GM19099 (cell line): ENCODE measurements around the gene FUT8.

Source experiments
- POLR2A ChIP-seq: IDR thresholded peaks from 3 replicates; pipeline ENCODE4 v1.6.1; 2011; ENCODE audit warnings: low read depth; ENCODE audit not compliant: insufficient read length; ENCODE audit errors: extremely low read depth

Gene FUT8

GRCh38 chr14:65469903-65470302 is 57.4 kb downstream of the FUT8 start:
- TF ChIP-seq POLR2A: no peak

DNA sequence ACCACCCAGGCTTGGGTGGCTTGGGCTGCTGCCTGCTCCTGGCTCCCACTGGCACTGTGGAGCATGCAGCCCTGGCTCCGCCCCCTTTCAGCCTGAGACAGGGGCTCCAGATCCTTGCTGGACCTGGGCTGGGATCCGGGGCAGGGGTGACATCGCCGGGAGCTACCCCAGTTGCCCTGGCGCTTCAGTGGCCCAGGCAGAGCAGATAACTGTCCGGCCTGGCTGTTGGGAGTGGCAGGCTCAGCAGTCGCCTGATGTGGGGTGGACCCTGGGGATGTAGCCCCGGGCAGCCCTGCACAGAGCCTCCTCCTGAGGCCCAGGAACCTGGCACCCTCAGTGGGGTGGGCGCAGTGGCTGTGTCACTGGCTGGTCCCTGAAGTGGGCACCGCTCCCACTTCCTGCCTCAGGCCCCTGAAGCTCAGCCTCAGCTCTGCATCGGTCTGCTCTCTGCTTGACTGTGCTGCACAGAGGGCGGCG is 57.9 kb downstream of the FUT8 start:
- TF ChIP-seq POLR2A: no peak

GRCh38 chr14:65471038-65471878 is 58.7 kb downstream of the FUT8 start:
- no peak for TF ChIP-seq POLR2A

GRCh38 chr14:65472189-65472588 is 59.7 kb downstream of the FUT8 start:
- no peak for TF ChIP-seq POLR2A

- TF ChIP-seq POLR2A: peak; percentile 10
These were observed 63.9 kb downstream of the FUT8 start for GRCh38 chr14:65476273-65476941.

- TF ChIP-seq POLR2A: no peak
These were observed 64.4 kb downstream of the FUT8 start for GRCh38 chr14:65476942-65477318.

- no peak for TF ChIP-seq POLR2A
These were observed 65.5 kb downstream of the FUT8 start for GRCh38 chr14:65478017-65478416.

GRCh38 chr14:65478596-65478995 is 66.1 kb downstream of the FUT8 start:
- no peak for TF ChIP-seq POLR2A

DNA sequence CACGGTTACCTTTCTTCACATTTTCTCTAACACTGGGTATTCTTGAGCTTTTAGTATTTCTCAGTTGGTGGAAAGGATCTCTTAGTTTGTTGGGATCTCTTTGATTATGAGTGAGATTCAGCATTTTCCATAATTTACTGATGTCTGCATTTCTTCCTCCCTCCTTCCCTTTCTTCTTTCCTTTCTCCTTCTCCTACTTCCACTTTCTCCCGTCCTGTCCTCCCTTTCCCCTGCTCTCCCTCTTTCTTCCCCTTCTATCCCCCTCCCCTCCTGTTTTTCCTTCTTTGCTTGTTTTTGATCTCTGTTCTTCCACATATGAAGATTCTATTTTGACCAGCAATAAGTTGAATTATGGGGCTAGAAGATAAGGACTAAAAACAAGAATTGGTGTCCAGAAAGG is 66.9 kb downstream of the FUT8 start:
- no peak for TF ChIP-seq POLR2A

DNA sequence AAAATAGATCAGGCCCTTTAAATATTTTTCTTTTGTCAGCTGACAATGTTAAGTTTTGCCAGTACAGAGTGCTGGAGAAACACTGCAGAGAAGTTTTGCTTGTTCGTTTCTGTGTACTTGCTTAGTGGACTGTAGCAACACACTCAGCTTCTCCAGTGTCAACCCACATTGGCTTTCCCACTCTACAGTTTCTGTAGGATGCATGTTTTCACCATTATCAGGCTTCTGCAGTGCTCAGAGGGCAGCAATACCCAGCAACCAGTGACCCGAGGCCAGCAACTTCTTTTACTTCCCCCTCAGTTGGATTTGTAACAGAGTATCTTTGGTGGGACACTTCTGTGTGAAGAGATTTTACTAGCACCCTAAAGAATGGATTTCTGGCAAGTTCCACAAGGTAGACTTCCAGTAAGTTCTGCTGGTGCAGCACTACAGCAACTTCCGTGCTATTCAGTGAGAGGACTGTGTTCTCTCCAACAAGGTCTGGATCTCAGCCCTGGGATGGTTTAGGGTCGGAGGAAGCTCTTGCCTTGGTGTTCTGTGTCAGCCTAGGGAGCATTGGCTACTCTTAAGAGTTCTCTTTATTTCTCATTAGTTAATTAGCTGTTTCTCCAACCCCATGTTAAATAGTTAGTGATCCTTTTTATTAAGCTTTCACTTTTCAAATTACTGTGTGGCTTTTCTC is 70.4 kb downstream of the FUT8 start:
- no peak for TF ChIP-seq POLR2A

DNA sequence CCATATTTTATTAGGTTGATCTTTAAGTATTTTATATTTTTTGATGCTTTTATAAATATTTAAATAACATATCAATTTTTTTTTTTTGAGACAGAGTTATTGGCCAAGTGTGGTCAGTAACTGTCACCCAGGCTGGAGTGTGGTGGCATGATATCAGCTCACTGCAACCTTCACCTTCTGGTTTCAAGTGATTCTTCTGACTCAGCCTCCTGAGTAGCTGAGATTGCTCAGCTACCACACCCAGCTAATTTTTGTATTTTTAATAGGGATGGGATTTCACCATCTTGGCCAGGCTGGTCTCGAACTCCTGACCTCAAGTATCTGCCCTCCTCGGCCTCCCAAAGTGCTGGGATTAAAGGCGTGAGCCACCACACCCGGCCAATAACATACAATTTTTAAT is 71.1 kb downstream of the FUT8 start:
- no peak for TF ChIP-seq POLR2A

DNA sequence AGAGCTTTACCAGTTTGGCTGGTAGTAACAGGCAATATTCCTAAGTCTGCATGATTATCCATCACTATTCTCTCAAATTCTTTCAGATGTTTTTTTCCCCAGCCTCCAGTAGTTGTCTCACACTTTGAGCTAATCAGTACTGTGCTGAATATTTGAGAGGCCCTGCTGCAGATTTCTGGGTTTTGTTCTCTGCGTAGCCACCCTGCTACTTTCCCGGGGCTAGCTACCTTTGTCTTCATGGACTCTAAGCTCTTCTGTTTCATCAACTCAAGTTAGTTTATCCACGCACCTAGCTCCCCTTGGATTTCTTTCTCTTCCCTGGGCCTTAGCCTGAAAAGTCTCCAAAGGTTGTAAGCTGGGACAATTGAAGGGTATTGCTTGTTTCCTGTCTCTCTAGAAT is 73.0 kb downstream of the FUT8 start:
- no peak for TF ChIP-seq POLR2A

- no peak for TF ChIP-seq POLR2A
These were observed 74.3 kb downstream of the FUT8 start for GRCh38 chr14:65486863-65487262.

GRCh38 chr14:65487783-65488494 is 75.4 kb downstream of the FUT8 start:
- no peak for TF ChIP-seq POLR2A

DNA sequence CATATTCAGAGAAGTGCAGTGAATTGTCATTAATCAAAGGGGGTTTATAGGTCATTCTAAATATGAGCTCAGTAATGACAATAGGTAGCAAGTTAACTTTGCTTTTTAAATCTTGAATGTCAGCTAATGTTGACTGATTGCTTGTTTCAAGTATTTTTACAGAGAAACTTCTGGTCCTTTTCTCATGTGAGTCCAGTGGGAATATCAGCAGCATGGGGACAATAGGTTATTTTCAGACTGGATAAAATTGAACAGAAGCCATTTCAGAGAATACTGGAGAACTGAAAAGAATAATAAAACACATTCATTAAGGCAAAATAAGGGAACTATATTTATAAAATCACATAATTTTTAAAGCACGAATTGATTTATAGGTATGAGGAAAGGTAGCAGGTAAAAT is 78.7 kb downstream of the FUT8 start:
- TF ChIP-seq POLR2A: no peak

DNA sequence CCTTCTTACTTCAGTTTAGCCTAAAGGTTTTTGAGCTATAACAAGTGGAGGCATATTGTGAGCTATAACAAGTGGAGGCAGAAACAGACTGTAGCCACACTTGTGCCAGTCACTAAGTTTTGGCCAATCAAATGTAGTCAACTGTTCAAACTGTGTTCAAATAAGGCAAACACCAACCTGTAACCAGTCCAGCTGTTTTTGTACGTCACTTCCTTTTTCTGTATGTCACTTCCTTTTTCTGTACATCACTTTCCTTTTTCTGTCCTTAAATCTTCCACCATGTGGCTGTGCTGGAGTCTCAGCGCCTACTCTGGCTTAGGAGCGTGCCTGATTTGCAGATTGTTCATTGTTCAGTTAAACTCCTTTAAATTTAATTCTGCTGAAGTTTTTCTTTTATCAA is 79.7 kb downstream of the FUT8 start:
- TF ChIP-seq POLR2A: no peak

GRCh38 chr14:65495196-65495595 is 82.7 kb downstream of the FUT8 start:
- TF ChIP-seq POLR2A: no peak
